K562 (cell line): ENCODE measurements around the gene PNPLA8.
"Not testable (repeated sequence)": the region's sequence is repeated elsewhere in the genome, so short reads cannot be mapped to it uniquely, and the experiment has no call there.

Source experiments
- COPS2 ChIP-seq: fragments of 450-650 bp; conservative IDR thresholded peaks from 2 replicates; pipeline ENCODE4 v1.6.1; 2016; ENCODE audit warnings: mild to moderate bottlenecking, moderate library complexity
- CREM ChIP-seq: IDR thresholded peaks from 2 replicates; pipeline ENCODE4 v1.6.1; 2014; ENCODE audit warnings: antibody characterized with exemption, low read depth
- EZH2 ChIP-seq: IDR thresholded peaks from 2 replicates; pipeline ENCODE4 v1.6.1; 2012; ENCODE audit warnings: low read depth, mild to moderate bottlenecking, inconsistent platforms, low read length, borderline replicate concordance
- MAFK ChIP-seq: IDR thresholded peaks from 2 replicates; pipeline ENCODE4 v1.6.1; 2011; ENCODE audit warnings: low read length, improper control_type of control experiment
- MYC ChIP-seq, 2 experiments: fragments of 250-450 bp in 1 of 2; sonication (Bioruptor Pico) in 1 of 2; IDR thresholded peaks; 2 replicates each; pipeline versions ENCODE4 v1.5.1 to v1.6.1; 2012 to 2021; ENCODE audit warnings: low read depth in 2 of 2, borderline replicate concordance in 1 of 2, improper control_type of control experiment in 1 of 2, low read length in 1 of 2, mild to moderate bottlenecking in 1 of 2, moderate library complexity in 1 of 2
- RAD21 ChIP-seq, 2 experiments: fragments of 250-450 bp in 1 of 2; fragments of 450-650 bp in 1 of 2; sonication (Bioruptor Pico) in 1 of 2; formaldehyde crosslinking in 1 of 2; IDR thresholded peaks in 1 of 2; conservative IDR thresholded peaks in 1 of 2; 2 replicates each; pipeline versions ENCODE4 v1.4.0 to v1.8.0; 2020 to 2022; ENCODE audit warnings: mild to moderate bottlenecking in 2 of 2, moderate library complexity in 1 of 2
- TCF7L2 ChIP-seq: fragments of 150-350 bp; IDR thresholded peaks from 2 replicates; pipeline ENCODE4 v1.6.1; 2016; ENCODE audit warnings: low read depth, mild to moderate bottlenecking, low read length, moderate library complexity
- TRIM24 ChIP-seq, 2 experiments: fragments of 450-650 bp; IDR thresholded peaks; 2 replicates each; pipeline ENCODE4 v1.6.1; 2016
- TF ChIP-seq, protein P1 (sequence below): sonication (generic); formaldehyde crosslinking; IDR thresholded peaks from 2 replicates; pipeline ENCODE4 v1.8.1; 2023; ENCODE audit warnings: mild to moderate bottlenecking, missing genetic modification reagents
- TF ChIP-seq, protein P2 (sequence below), 3 experiments: IDR thresholded peaks in 2 of 3; conservative IDR thresholded peaks in 1 of 3; 2 replicates each; pipeline ENCODE4 v1.5.1; 2011 to 2012; ENCODE audit warnings: low read length in 3 of 3, mild to moderate bottlenecking in 3 of 3, control low read depth in 2 of 3, improper control_type of control experiment in 1 of 3, inconsistent platforms in 1 of 3, low read depth in 1 of 3, mixed read lengths in 1 of 3, moderate library complexity in 1 of 3; ENCODE audit not compliant: insufficient read depth in 2 of 3
- TF ChIP-seq, protein P3 (sequence below), 2 experiments: fragments of 450-650 bp; formaldehyde crosslinking in 1 of 2; IDR thresholded peaks; 2 replicates each; pipeline versions ENCODE4 v1.4.0 to v1.6.1; 2014 to 2020; ENCODE audit warnings: mild to moderate bottlenecking in 2 of 2, borderline replicate concordance in 1 of 2, low read depth in 1 of 2

DNA sequence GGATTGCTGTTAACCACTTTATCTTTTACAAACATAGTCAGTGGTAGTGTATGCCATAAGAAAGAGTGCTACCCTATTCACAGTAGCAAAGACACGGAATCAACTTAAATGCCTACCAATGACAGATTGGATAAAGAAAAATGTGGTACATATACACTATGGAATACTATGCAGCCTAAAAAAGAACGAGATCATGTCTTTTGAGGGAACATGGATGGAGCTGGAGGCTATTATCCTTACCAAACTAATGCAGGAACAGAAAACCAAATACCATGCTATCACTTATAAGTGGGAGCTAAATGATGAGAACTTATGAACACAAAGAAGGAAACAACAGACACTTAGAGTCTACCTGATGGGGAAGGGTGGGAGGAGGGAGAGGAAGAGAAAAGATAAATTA, 59.6 kb downstream of the PNPLA8 start:
- not testable (repeated sequence) for TF ChIP-seq MYC (IDR thresholded peaks at IDR 0.05; ENCODE audit: low read depth, low read length); MYC (CRISPR knock-in tag; IDR thresholded peaks at IDR 0.05; ENCODE audit: borderline replicate concordance, low read depth); MAFK; TRIM24 (IDR thresholded peaks at IDR 0.05); COPS2; TCF7L2; EZH2; RAD21 (CRISPR knock-in tag; conservative IDR thresholded peaks at IDR 0.05 in 1 of 2, IDR thresholded peaks at IDR 0.05 in 1 of 2); CREM
- TF ChIP-seq, protein P1, sequence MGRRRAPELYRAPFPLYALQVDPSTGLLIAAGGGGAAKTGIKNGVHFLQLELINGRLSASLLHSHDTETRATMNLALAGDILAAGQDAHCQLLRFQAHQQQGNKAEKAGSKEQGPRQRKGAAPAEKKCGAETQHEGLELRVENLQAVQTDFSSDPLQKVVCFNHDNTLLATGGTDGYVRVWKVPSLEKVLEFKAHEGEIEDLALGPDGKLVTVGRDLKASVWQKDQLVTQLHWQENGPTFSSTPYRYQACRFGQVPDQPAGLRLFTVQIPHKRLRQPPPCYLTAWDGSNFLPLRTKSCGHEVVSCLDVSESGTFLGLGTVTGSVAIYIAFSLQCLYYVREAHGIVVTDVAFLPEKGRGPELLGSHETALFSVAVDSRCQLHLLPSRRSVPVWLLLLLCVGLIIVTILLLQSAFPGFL: not testable (repeated sequence)
- TF ChIP-seq, protein P2, sequence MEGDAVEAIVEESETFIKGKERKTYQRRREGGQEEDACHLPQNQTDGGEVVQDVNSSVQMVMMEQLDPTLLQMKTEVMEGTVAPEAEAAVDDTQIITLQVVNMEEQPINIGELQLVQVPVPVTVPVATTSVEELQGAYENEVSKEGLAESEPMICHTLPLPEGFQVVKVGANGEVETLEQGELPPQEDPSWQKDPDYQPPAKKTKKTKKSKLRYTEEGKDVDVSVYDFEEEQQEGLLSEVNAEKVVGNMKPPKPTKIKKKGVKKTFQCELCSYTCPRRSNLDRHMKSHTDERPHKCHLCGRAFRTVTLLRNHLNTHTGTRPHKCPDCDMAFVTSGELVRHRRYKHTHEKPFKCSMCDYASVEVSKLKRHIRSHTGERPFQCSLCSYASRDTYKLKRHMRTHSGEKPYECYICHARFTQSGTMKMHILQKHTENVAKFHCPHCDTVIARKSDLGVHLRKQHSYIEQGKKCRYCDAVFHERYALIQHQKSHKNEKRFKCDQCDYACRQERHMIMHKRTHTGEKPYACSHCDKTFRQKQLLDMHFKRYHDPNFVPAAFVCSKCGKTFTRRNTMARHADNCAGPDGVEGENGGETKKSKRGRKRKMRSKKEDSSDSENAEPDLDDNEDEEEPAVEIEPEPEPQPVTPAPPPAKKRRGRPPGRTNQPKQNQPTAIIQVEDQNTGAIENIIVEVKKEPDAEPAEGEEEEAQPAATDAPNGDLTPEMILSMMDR (IDR thresholded peaks at IDR 0.05 in 2 of 3, conservative IDR thresholded peaks at IDR 0.05 in 1 of 3; ENCODE audit: insufficient read depth in 2 of 3, low read depth in 1 of 3, low read length in 3 of 3): not testable (repeated sequence)
- TF ChIP-seq, protein P3, sequence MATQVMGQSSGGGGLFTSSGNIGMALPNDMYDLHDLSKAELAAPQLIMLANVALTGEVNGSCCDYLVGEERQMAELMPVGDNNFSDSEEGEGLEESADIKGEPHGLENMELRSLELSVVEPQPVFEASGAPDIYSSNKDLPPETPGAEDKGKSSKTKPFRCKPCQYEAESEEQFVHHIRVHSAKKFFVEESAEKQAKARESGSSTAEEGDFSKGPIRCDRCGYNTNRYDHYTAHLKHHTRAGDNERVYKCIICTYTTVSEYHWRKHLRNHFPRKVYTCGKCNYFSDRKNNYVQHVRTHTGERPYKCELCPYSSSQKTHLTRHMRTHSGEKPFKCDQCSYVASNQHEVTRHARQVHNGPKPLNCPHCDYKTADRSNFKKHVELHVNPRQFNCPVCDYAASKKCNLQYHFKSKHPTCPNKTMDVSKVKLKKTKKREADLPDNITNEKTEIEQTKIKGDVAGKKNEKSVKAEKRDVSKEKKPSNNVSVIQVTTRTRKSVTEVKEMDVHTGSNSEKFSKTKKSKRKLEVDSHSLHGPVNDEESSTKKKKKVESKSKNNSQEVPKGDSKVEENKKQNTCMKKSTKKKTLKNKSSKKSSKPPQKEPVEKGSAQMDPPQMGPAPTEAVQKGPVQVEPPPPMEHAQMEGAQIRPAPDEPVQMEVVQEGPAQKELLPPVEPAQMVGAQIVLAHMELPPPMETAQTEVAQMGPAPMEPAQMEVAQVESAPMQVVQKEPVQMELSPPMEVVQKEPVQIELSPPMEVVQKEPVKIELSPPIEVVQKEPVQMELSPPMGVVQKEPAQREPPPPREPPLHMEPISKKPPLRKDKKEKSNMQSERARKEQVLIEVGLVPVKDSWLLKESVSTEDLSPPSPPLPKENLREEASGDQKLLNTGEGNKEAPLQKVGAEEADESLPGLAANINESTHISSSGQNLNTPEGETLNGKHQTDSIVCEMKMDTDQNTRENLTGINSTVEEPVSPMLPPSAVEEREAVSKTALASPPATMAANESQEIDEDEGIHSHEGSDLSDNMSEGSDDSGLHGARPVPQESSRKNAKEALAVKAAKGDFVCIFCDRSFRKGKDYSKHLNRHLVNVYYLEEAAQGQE (IDR thresholded peaks at IDR 0.05; ENCODE audit: borderline replicate concordance): not testable (repeated sequence)
- TF ChIP-seq, protein P3 (CRISPR knock-in tag; IDR thresholded peaks at IDR 0.05; ENCODE audit: low read depth): not testable (repeated sequence)
